GM12874 (cell line): ENCODE data around the gene GPR142.

ENCODE experiments used
- TF ChIP-seq, protein P1 (sequence below): IDR thresholded peaks from 2 replicates; pipeline ENCODE4 v1.5.1; 2011; ENCODE audit warnings: low read depth, mild to moderate bottlenecking, control low read depth, low read length, moderate library complexity; ENCODE audit not compliant: insufficient read depth

Gene GPR142

DNA sequence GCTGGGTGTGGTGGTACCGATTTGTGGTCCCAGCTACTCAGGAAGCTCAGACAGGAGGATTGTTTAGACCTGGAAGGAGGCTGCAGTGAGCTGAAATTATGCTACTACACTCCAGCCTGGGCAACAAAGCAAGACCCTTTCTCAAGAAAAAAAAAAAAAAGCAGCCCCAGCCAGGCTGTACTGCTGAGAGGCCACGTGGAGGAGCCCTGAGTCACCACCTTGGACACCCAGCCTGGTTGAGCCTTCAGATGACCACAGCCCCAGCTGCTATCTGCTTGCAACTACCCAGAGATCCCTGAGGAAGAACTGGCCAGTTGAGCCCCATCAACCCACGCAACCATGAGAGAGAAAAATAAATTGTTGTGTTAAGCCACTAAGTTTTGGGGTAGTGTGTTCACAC lies 41.0 kb downstream of the GPR142 start:
- TF ChIP-seq, protein P1, sequence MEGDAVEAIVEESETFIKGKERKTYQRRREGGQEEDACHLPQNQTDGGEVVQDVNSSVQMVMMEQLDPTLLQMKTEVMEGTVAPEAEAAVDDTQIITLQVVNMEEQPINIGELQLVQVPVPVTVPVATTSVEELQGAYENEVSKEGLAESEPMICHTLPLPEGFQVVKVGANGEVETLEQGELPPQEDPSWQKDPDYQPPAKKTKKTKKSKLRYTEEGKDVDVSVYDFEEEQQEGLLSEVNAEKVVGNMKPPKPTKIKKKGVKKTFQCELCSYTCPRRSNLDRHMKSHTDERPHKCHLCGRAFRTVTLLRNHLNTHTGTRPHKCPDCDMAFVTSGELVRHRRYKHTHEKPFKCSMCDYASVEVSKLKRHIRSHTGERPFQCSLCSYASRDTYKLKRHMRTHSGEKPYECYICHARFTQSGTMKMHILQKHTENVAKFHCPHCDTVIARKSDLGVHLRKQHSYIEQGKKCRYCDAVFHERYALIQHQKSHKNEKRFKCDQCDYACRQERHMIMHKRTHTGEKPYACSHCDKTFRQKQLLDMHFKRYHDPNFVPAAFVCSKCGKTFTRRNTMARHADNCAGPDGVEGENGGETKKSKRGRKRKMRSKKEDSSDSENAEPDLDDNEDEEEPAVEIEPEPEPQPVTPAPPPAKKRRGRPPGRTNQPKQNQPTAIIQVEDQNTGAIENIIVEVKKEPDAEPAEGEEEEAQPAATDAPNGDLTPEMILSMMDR = peak; percentile 33; the same call in 1 of the 2 replicates

DNA sequence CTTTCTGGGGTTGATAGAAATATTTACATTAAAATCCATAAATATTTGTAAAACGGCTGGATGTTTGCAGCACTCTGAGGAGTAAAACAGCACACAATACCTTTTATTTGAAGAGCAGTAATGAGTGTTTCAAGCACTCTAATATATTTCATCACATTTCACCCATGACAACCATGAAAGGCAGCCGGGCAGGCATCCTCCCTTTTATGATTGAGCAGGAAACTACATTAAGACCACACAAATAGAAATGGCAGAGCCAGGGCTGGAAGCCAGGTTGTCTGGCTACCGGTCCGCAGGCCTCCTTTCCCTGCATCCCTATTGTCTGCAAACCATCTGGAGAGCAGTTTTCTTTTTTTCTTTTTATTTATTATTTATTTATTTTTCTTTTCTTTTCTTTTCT lies 41.5 kb downstream of the GPR142 start:
- TF ChIP-seq, protein P1 = no peak

DNA sequence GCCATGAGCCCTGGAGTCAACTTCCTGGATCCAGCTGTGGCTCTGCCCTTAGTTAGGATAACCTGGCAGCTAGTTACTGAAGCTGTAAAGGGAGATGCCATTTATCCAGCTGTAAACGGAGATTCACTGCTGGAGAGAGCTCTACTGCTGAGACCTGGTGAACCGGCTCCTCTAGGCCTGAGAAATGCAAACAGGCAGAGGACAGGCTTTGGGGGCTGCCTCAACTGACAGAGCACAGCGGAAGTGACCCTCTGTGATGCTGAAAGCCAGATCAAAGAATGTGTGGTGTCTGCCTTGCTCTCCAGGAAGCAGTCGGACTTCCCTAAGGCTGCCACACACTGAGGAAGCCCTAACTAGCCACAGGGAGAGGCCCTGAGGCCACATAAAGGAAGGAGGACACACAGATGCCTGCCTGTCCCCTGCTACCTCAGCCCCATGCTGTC lies 42.7 kb downstream of the GPR142 start:
- TF ChIP-seq, protein P1 = no peak

DNA sequence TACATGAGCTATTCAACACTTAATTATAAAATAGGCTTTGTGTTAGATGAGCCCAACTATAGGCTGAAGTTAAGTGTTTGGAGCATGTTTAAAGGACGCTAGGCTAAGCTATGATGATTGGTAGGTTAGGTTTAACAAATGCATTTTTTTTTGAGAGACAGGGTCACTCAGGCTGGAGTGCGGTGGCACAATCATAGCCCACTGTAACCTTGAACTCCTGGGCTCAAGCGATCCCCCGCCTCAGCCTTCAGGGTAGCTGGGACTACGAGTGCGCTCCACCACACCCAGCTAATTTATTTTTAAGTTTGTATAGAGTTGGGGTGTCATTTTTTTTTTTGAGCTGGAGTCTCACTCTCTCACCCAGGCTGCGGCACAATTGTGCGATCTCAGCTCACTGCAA lies 45.3 kb downstream of the GPR142 start:
- TF ChIP-seq, protein P1 = no peak

DNA sequence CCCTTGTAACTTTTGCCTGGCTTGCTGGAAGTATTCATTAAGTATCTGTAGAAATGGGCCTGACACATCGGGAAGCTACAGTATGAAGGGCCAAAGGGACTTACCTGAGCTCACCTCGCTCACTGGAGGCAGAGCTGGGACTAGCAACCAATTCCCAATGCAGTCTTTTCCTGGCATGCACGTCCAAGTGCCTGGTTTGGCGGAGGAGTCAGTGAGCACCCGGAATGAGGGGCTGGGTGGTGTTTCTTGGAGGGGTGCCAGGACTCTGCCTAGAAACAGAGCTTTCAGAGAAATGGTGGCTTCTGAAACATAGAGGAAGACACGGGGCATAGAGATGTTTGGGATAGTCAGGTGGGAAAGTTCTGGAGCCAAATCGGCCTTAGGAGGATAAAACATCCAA lies 46.2 kb downstream of the GPR142 start:
- TF ChIP-seq, protein P1 = no peak

DNA sequence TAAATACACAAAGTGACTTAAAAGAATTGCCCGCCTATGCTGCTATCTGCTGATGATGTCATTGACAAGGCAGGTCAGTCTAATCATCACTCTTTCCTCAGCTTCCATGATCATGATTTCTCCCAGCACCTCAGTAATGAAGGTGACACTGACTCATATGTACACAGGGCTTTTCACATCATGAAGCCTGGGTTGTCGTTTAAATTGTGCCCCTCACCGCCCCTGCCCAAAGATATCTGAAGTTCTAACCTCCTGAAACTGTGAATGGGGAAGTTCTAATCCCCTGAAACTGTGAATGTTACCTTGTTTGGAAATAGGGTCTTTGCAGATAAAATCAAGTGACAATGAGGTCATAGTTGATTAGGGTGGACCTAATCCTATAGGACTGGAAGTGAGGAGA lies 47.2 kb downstream of the GPR142 start:
- TF ChIP-seq, protein P1 = no peak

DNA sequence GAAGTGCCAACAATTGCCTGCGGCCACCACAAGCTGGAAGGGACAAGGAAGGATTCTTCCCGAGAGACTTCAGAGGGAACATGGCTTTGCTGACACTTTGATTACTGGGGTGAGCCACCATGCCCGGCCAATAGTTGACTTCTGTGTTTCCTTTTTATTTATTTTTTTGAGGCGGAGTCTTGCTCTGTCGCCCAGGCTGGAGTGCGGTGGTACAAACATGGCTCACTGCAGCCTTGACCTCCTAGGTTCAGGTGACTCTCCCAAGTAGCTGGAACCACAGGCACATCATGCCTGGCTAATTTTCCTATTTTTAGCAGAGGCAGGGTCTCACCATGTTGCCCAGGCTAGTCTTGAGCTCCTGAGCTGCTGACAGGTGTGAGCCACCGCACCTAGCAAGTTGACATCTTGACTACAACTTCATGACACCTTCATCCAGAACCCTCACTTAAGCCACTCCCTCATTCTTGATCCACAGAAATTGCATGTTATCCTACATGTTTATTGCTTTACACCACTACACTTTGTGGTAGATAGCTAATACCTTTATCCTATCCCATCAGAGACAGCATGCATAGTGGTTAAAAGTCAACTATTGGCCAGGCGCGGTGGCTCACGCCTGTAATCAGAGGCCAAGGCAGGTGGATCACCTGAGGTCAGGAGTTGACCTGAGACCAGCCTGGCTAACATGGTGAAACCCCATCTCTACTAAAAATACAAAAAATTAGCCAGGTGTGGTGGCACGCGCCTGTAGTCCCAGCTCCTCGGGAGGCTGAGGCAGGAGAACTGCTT lies 48.5 kb downstream of the GPR142 start:
- TF ChIP-seq, protein P1 = no peak
